Measurements from ENCODE around the gene HSPB6.
"Not testable (repeated sequence)": the region's sequence is repeated elsewhere in the genome, so short reads cannot be mapped to it uniquely, and the experiment has no call there.

Gene HSPB6

GRCh38 chr19:35756377-35757230 lies at the start of gene HSPB6:
HSPB6 (minus strand) TSS chr19:35757029; CDS start chr19:35757008, 21 bp downstream.
- DNase-seq (ENCODE audit: low read depth), result no peak

GRCh38 chr19:35806597-35806996 lies 49.8 kb upstream of the HSPB6 start:
- no peak for DNase-seq (ENCODE audit: low read depth)

- DNase-seq (ENCODE audit: low read depth), result no peak
Measured at GRCh38 chr19:35805526-35806102, 48.8 kb upstream of the HSPB6 start.

GRCh38 chr19:35801828-35802227 lies 45.0 kb upstream of the HSPB6 start:
- no peak for DNase-seq (ENCODE audit: low read depth)

GRCh38 chr19:35797663-35798062 lies 40.8 kb upstream of the HSPB6 start:
- DNase-seq (ENCODE audit: low read depth), result no peak

- no peak for DNase-seq (ENCODE audit: low read depth)
Measured at GRCh38 chr19:35796645-35797542, 40.1 kb upstream of the HSPB6 start.

- not testable (repeated sequence) for DNase-seq (ENCODE audit: low read depth)
Measured at GRCh38 chr19:35795564-35795963, 38.7 kb upstream of the HSPB6 start.

- DNase-seq (ENCODE audit: low read depth), result no peak
Measured at GRCh38 chr19:35793381-35794165, 36.7 kb upstream of the HSPB6 start.

GRCh38 chr19:35792888-35793287 lies 36.1 kb upstream of the HSPB6 start:
- no peak for DNase-seq (ENCODE audit: low read depth)

GRCh38 chr19:35792312-35792711 lies 35.5 kb upstream of the HSPB6 start:
- no peak for DNase-seq (ENCODE audit: low read depth)

GRCh38 chr19:35791814-35792279 lies 35.0 kb upstream of the HSPB6 start:
- DNase-seq (ENCODE audit: low read depth), result no peak

- no peak for DNase-seq (ENCODE audit: low read depth)
Measured at GRCh38 chr19:35790981-35791813, 34.4 kb upstream of the HSPB6 start.

- no peak for DNase-seq (ENCODE audit: low read depth)
Measured at GRCh38 chr19:35789978-35790944, 33.4 kb upstream of the HSPB6 start.

GRCh38 chr19:35789195-35789977 lies 32.6 kb upstream of the HSPB6 start:
- no peak for DNase-seq (ENCODE audit: low read depth)

GRCh38 chr19:35788205-35788960 lies 31.6 kb upstream of the HSPB6 start:
- DNase-seq (ENCODE audit: low read depth), result no peak

- DNase-seq (ENCODE audit: low read depth), result no peak
Measured at GRCh38 chr19:35787227-35787799, 30.5 kb upstream of the HSPB6 start.
